Measurements from ENCODE around the gene CEMIP. TPM values are rescaled to one million over a fixed set of nuclear protein-coding genes. Genes with fewer than 3 reads are reported as not detected.

Gene CEMIP
- total RNA-seq, 1 experiment from 2014 or later, result 3.5 TPM

DNA sequence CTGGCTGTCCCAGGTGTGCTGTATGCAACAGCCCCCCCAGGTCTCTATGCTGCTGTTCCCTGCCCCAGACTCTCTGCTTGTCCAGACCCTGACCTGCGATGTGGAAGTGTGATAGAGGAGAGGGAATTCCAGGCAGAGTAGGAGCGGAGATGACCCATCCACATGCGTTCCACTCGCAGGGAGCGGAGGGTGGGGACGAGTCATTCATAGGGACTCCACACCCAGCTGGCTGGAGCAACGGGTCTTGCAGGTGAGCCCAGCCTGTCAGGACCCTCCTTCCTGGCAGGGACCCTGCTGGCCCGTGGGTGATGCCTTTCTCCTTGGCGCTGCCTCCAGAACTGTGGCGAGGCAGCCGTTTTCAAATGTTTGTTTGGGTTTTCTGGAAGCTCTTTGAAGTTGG lies 58.8 kb downstream of the CEMIP start:
- Histone ChIP-seq H3K9me3 (ENCODE audit: control insufficient read depth in 1 of 2, insufficient read depth in 1 of 2, low read depth in 1 of 2, low read length in 2 of 2) (no peaks in the 10 kb centered on the region), H3K4me2 (ENCODE audit: low read length) (no peak overlapping the region), H2AFZ (ENCODE audit: low read depth, low read length, poor library complexity, severe bottlenecking) (no peak overlapping the region), H3K27me3 (ENCODE audit: insufficient read depth, low read length) (no peaks in the 10 kb centered on the region), H3K79me2 (ENCODE audit: insufficient read depth, low read length) (no peaks in the 10 kb centered on the region), H3K9ac (ENCODE audit: low read length) (no peak overlapping the region), H3K4me1 (ENCODE audit: control insufficient read depth in 1 of 2, insufficient read depth in 2 of 2, low read length in 2 of 2) (peaks cover 22 to 57% of the 10 kb centered on the region in 2 experiments), H4K20me1 (ENCODE audit: insufficient read depth) (no peaks in the 10 kb centered on the region), H3K36me3 (ENCODE audit: control insufficient read depth in 1 of 2, insufficient read depth in 2 of 2, low read length in 2 of 2) (no peaks in the 10 kb centered on the region), H3K27ac (ENCODE audit: low read depth, low read length) (no peak overlapping the region), H3K9me2 (ENCODE audit: insufficient read depth) (no peaks in the 10 kb centered on the region), H3K4me3 (replicated peaks in 1 of 2; ENCODE audit: low read depth in 1 of 2, low read length in 2 of 2) (no peak overlapping the region)
- ChIA-PET POLR2A (no interaction called here), RAD21 (ENCODE audit: low non-redundant PET in 1 of 2, low total read pairs in 2 of 2, uncharacterized antibody in 2 of 2, unreplicated experiment in 2 of 2) (no interaction called here), CTCF (no interaction called here)
- no TSS peak for BruUV-seq (replicated peaks)
- no peak for TF ChIP-seq EGR1 (IDR thresholded peaks at IDR 0.05; ENCODE audit: low read depth)
- TF ChIP-seq CBX3 (IDR thresholded peaks at IDR 0.05; ENCODE audit: low read depth), result no peak
- TF ChIP-seq POLR2A (IDR thresholded peaks at IDR 0.05; ENCODE audit: borderline replicate concordance, extremely low read depth, insufficient read depth, insufficient read length), result no peak
- TF ChIP-seq YY1 (IDR thresholded peaks at IDR 0.05; ENCODE audit: extremely low read depth, insufficient replicate concordance, low read depth, low read length), result no peak
- TF ChIP-seq ZNF274 (IDR thresholded peaks at IDR 0.05; ENCODE audit: low read depth, low read length), result no peak
- TF ChIP-seq SRF (IDR thresholded peaks at IDR 0.05; ENCODE audit: low read depth), result no peak
- TF ChIP-seq, protein P1, sequence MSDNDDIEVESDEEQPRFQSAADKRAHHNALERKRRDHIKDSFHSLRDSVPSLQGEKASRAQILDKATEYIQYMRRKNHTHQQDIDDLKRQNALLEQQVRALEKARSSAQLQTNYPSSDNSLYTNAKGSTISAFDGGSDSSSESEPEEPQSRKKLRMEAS (IDR thresholded peaks at IDR 0.05), result no peak
- TF ChIP-seq POLR2AphosphoS5 (IDR thresholded peaks at IDR 0.05; ENCODE audit: low read depth, low read length), result no peak
- TF ChIP-seq ELF1 (IDR thresholded peaks at IDR 0.05; ENCODE audit: borderline replicate concordance, low read depth), result no peak
- TF ChIP-seq, protein P2, sequence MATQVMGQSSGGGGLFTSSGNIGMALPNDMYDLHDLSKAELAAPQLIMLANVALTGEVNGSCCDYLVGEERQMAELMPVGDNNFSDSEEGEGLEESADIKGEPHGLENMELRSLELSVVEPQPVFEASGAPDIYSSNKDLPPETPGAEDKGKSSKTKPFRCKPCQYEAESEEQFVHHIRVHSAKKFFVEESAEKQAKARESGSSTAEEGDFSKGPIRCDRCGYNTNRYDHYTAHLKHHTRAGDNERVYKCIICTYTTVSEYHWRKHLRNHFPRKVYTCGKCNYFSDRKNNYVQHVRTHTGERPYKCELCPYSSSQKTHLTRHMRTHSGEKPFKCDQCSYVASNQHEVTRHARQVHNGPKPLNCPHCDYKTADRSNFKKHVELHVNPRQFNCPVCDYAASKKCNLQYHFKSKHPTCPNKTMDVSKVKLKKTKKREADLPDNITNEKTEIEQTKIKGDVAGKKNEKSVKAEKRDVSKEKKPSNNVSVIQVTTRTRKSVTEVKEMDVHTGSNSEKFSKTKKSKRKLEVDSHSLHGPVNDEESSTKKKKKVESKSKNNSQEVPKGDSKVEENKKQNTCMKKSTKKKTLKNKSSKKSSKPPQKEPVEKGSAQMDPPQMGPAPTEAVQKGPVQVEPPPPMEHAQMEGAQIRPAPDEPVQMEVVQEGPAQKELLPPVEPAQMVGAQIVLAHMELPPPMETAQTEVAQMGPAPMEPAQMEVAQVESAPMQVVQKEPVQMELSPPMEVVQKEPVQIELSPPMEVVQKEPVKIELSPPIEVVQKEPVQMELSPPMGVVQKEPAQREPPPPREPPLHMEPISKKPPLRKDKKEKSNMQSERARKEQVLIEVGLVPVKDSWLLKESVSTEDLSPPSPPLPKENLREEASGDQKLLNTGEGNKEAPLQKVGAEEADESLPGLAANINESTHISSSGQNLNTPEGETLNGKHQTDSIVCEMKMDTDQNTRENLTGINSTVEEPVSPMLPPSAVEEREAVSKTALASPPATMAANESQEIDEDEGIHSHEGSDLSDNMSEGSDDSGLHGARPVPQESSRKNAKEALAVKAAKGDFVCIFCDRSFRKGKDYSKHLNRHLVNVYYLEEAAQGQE (IDR thresholded peaks at IDR 0.05; ENCODE audit: low read depth), result no peak
- no peak for TF ChIP-seq ZFX (IDR thresholded peaks at IDR 0.05)
- no peak for TF ChIP-seq ZBTB33 (IDR thresholded peaks at IDR 0.05; ENCODE audit: extremely low read depth, insufficient replicate concordance, low read length)
- intact Hi-C loops (cut with micrococcal nuclease), result no loop called here
- DNase-seq (ENCODE audit: low read depth, low spot score) (no peak), ATAC-seq (no peak)

Data from HCT116 (cell line).